Heart left ventricle (tissue), 16 donors: Measurements from ENCODE around the gene ASAP2. TPM values are rescaled to one million over a fixed set of nuclear protein-coding genes. Genes with fewer than 3 reads are reported as not detected.

Experiments
- ATAC-seq, 4 donors: fragments of 200-7000 bp; cut with Tn5 transposase; one replicate each; pipeline ENCODE4 v1.9.1; 2020 to 2022; ENCODE audit warnings: moderate library complexity in 4 of 4, mild to moderate bottlenecking in 3 of 4, moderate number of reproducible peaks in 1 of 4
- DNase-seq, 5 donors: peaks; one replicate each; pipeline ENCODE4 v3.0.0-alpha.2; 2020
- H3K27ac ChIP-seq, 12 donors: fragments of 200-600 bp; sonication (generic) in 4 of 12; one replicate each; pipeline versions ENCODE4 v1.5.0 to v1.8.0; 2016 to 2022; ENCODE audit warnings: mild to moderate bottlenecking in 2 of 12
- H3K27me3 ChIP-seq, 9 donors: fragments of 200-600 bp; sonication (generic) in 2 of 9; one replicate each; pipeline versions ENCODE4 v1.5.1 to v1.8.0; 2016 to 2022; ENCODE audit warnings: mild to moderate bottlenecking in 3 of 9
- H3K36me3 ChIP-seq, 9 donors: fragments of 200-600 bp; sonication (generic) in 2 of 9; one replicate each; pipeline versions ENCODE4 v1.5.0 to v1.8.0; 2018 to 2022; ENCODE audit warnings: mild to moderate bottlenecking in 2 of 9
- H3K4me1 ChIP-seq, 12 donors: fragments of 200-600 bp; sonication (generic) in 4 of 12; one replicate each; pipeline versions ENCODE4 v1.5.0 to v1.8.0; 2016 to 2022; ENCODE audit warnings: mild to moderate bottlenecking in 3 of 12
- H3K4me3 ChIP-seq, 12 donors: fragments of 200-600 bp; sonication (generic) in 4 of 12; one replicate each; pipeline versions ENCODE4 v1.5.0 to v1.8.0; 2017 to 2022; ENCODE audit warnings: mild to moderate bottlenecking in 9 of 12, moderate library complexity in 4 of 12
- H3K9me3 ChIP-seq, 12 donors: fragments of 200-600 bp; sonication (generic) in 4 of 12; one replicate each; pipeline versions ENCODE4 v1.5.0 to v1.8.0; 2016 to 2022; ENCODE audit warnings: mild to moderate bottlenecking in 1 of 12
- CTCF ChIP-seq, 12 donors: fragments of 200-600 bp; sonication (generic) in 4 of 12; IDR thresholded peaks; one replicate each; pipeline versions ENCODE4 v1.5.0 to v1.8.0; 2018 to 2022; ENCODE audit warnings: antibody characterized with exemption in 12 of 12, mild to moderate bottlenecking in 5 of 12
- POLR2A ChIP-seq, 2 donors: fragments of 450-650 bp; IDR thresholded peaks; one replicate each; pipeline ENCODE4 v1.6.1; 2017; ENCODE audit warnings: antibody characterized with exemption in 2 of 2, mild to moderate bottlenecking in 2 of 2, moderate library complexity in 2 of 2
- WGBS, 4 donors: extraction: QIAGEN DNeasy Blood & Tissue Kit in 2 of 4; methylation state at CpG; one replicate each; pipeline versions ENCODE4 v1.1.5 to v1.1.7; 2013 to 2018; 5-methylcytosine and 5-hydroxymethylcytosine counted together
- intact Hi-C, 10 donors: fragments of 100-400 bp; cut with DNase I; formaldehyde crosslinking; loops; one replicate each; pipeline versions ENCODE4 v1.11.1 to v1.14.2; 2022
- polyA plus RNA-seq, 2 donors: library from polyadenylated mRNA; stranded (reverse); fragments of 200-250 nt; gene quantifications; one replicate each; pipeline ENCODE4 v1.2.3, GENCODE V29; 2013
- total RNA-seq, 9 donors: library from RNA; depleted of rRNA in 2 of 9; stranded (reverse); fragments of >200 nt in 2 of 9; fragmentation: NEBNext Ultra II Directional in 3 of 9; extraction: Animal tissue kit (Norgen Biotek cat#: 25700) in 3 of 9; gene quantifications; one replicate each; pipeline versions ENCODE4 v1.1.0 to v1.2.4, GENCODE V29; 2016 to 2023
- donor health status: ischemic (EF 13 %, LVEDD 7.1; RV severe dilation, severe dysfunction).
- donor health status: healthy with polysubstance abuse.
- donor health status: DM: no; HTN: yes; CAD: no.
- donor health status: DM: no; HTN: no; CAD: no.
- donor health status: ischemic (EF 25% LVEDD 6.9; RV normal size, moderate dysfunction).
- donor health status: ischemic (EF 25% LVEDD 5.7; RV mildly dilated, moderate dysfunction).
- donor health status: healthy.
- donor health status: DM: yes; HTN: yes; CAD: no.
- donor health status: ischemic (EF 35%, LVEDD 5.7; RV mildly dilated, moderate dysfunction).
- donor health status: nonischemic (EF 11% LVEDD 7.7; RV severe dilation, severe dysfunction).
- donor health status: DM: yes; HTN: yes; CAD: no.
- donor health status: PGD.
- donor health status: ischemic (EF 29% LVEDD 5.4; RV normal size, mild dysfunction).
- donor health status: nonischemic (EF 23%, LVEDD 6.1; RV moderate dilation, normal function).

ASAP2 gene
- total and polyA plus RNA-seq, 11 donors, result 6.7 to 17.0 (median 11.9) TPM

- TF ChIP-seq CTCF (IDR thresholded peaks at IDR 0.05), result no peak
- no peak for TF ChIP-seq POLR2A (IDR thresholded peaks at IDR 0.05)
Observed at GRCh38 chr2:9178110-9178903, 28.3 kb upstream of the ASAP2 start.

GRCh38 chr2:9178904-9179571, 27.6 kb upstream of the ASAP2 start:
- Histone ChIP-seq H3K36me3 (no peaks in the 10 kb centered on the region), H3K27ac (peak overlapping the region; percentile 42 to 91 (median 76)), H3K9me3 (no peaks in the 10 kb centered on the region), H3K4me1 (peaks cover 0 to 39% (median 19%) of the 10 kb centered on the region in 12 donors), H3K4me3 (no peak overlapping the region), H3K27me3 (no peaks in the 10 kb centered on the region)
- TF ChIP-seq CTCF (IDR thresholded peaks at IDR 0.05) (no peak), POLR2A (IDR thresholded peaks at IDR 0.05) (no peak)
- 68 to 73% (median 71%) methylated on average over 13 of the region's 13 CpGs for WGBS, 4 donors
- intact Hi-C loops, result no loop called here
- ATAC-seq (peak; percentile 73 to 85 (median 77)), DNase-seq (peak in 4 of 5 donors; percentile 36 to 78 (median 50))

More at GRCh38 chr2:9178110-9178903, 28.3 kb upstream of the ASAP2 start:
- no peaks in the 10 kb centered on the region for H3K36me3 ChIP-seq
- H3K27me3 ChIP-seq, result no peaks in the 10 kb centered on the region
- ATAC-seq, result peak in 2 of 4 donors; percentile 2 to 5
- no peak for DNase-seq
- H3K9me3 ChIP-seq, result no peaks in the 10 kb centered on the region
- H3K4me3 ChIP-seq, result no peak overlapping the region
- intact Hi-C loops, result no loop called here
- WGBS, 4 donors, result 28 to 61% (median 53%) methylated on average over 2 of the region's 2 CpGs
- peaks cover 0 to 39% (median 19%) of the 10 kb centered on the region in 12 donors for H3K4me1 ChIP-seq
- peak overlapping the region; percentile 42 to 91 (median 76) for H3K27ac ChIP-seq

GRCh38 chr2:9179572-9180201, 26.9 kb upstream of the ASAP2 start:
- no peaks in the 10 kb centered on the region for H3K36me3 ChIP-seq
- peak overlapping the region; percentile 42 to 91 (median 74) for H3K27ac ChIP-seq
- 62 to 73% (median 68%) methylated on average over 9 of the region's 9 CpGs for WGBS, 4 donors
- no peaks in the 10 kb centered on the region for H3K9me3 ChIP-seq
- no peak overlapping the region for H3K4me3 ChIP-seq
- TF ChIP-seq POLR2A (IDR thresholded peaks at IDR 0.05) (no peak), CTCF (IDR thresholded peaks at IDR 0.05) (no peak)
- ATAC-seq (peak; percentile 43 to 88 (median 82)), DNase-seq (peak in 3 of 5 donors; percentile 40 to 78 (median 63))
- H3K27me3 ChIP-seq, result no peaks in the 10 kb centered on the region
- H3K4me1 ChIP-seq, result peaks cover 0 to 36% (median 19%) of the 10 kb centered on the region in 12 donors
- intact Hi-C loops, result no loop called here

- H3K4me3 ChIP-seq, result no peak overlapping the region
- intact Hi-C loops, result no loop called here
- no peaks in the 10 kb centered on the region for H3K27me3 ChIP-seq
- H3K27ac ChIP-seq, result no peak overlapping the region
- DNase-seq (no peak), ATAC-seq (no peak)
- H3K9me3 ChIP-seq, result no peaks in the 10 kb centered on the region
- H3K36me3 ChIP-seq, result no peaks in the 10 kb centered on the region
- H3K4me1 ChIP-seq, result peaks cover 0 to 12% (median 8%) of the 10 kb centered on the region in 12 donors
- TF ChIP-seq CTCF (IDR thresholded peaks at IDR 0.05), result no peak
- no peak for TF ChIP-seq POLR2A (IDR thresholded peaks at IDR 0.05)
- WGBS, 4 donors, result 93 to 94% (median 94%) methylated on average over 9 of the region's 9 CpGs
Observed at GRCh38 chr2:9184361-9184760, 22.3 kb upstream of the ASAP2 start.
